GM23248 (cell line): ENCODE results near the gene SBK2. TPM values are rescaled to one million over a fixed set of nuclear protein-coding genes. Genes with fewer than 3 reads are reported as not detected.

Experiments
- DNase-seq: peaks from one replicate; pipeline ENCODE4 v3.0.0-alpha.2; 2015
- H2AFZ ChIP-seq: fragments of 200-600 bp; sonication (generic); 2 replicates; pipeline ENCODE4 v1.6.1; 2016; ENCODE audit warnings: antibody characterized with exemption
- H3F3A ChIP-seq: fragments of 200-600 bp; sonication (generic); 2 replicates; pipeline ENCODE4 v1.6.1; 2016; ENCODE audit warnings: mild to moderate bottlenecking, antibody characterized with exemption, mixed run types; ENCODE audit not compliant: insufficient read depth
- H3K27ac ChIP-seq: fragments of 200-600 bp; sonication (generic); 2 replicates; pipeline ENCODE4 v1.5.1; 2016; ENCODE audit warnings: mild to moderate bottlenecking
- H3K27me3 ChIP-seq: fragments of 200-600 bp; sonication (generic); replicated peaks from 2 replicates; pipeline ENCODE4 v1.6.1; 2016; ENCODE audit warnings: mild to moderate bottlenecking; ENCODE audit not compliant: insufficient read depth
- H3K36me3 ChIP-seq: fragments of 200-600 bp; sonication (generic); 2 replicates; pipeline ENCODE4 v1.6.1; 2016; ENCODE audit warnings: low read depth, mild to moderate bottlenecking
- H3K4me1 ChIP-seq: fragments of 200-600 bp; sonication (generic); 2 replicates; pipeline ENCODE4 v1.6.1; 2016; ENCODE audit warnings: mild to moderate bottlenecking; ENCODE audit not compliant: insufficient read depth
- H3K4me2 ChIP-seq: fragments of 200-600 bp; sonication (generic); one replicate; pipeline ENCODE4 v1.6.1; 2016; ENCODE audit warnings: mild to moderate bottlenecking; ENCODE audit not compliant: unreplicated experiment
- H3K4me3 ChIP-seq: fragments of 200-600 bp; sonication (generic); 2 replicates; pipeline ENCODE4 v1.5.1; 2016; ENCODE audit warnings: mild to moderate bottlenecking
- H3K79me2 ChIP-seq: fragments of 200-600 bp; sonication (generic); 2 replicates; pipeline ENCODE4 v1.6.1; 2016; ENCODE audit warnings: mild to moderate bottlenecking; ENCODE audit not compliant: insufficient read depth
- H3K9ac ChIP-seq: fragments of 200-600 bp; sonication (generic); 2 replicates; pipeline ENCODE4 v1.6.1; 2016; ENCODE audit warnings: mild to moderate bottlenecking
- H3K9me2 ChIP-seq: fragments of 200-600 bp; sonication (generic); 2 replicates; pipeline ENCODE4 v1.6.1; 2016; ENCODE audit warnings: mixed run types, mild to moderate bottlenecking, moderate library complexity; ENCODE audit not compliant: insufficient read depth
- H3K9me3 ChIP-seq: fragments of 200-600 bp; sonication (generic); one replicate; pipeline ENCODE4 v1.6.1; 2017; ENCODE audit warnings: low read depth
- H4K20me1 ChIP-seq: fragments of 200-600 bp; sonication (generic); 2 replicates; pipeline ENCODE4 v1.6.0; 2016; ENCODE audit not compliant: insufficient read depth
- EZH2 ChIP-seq: fragments of 200-600 bp; sonication (generic); IDR thresholded peaks from 2 replicates; pipeline ENCODE4 v1.6.1; 2018; ENCODE audit warnings: antibody characterized with exemption, mild to moderate bottlenecking; ENCODE audit not compliant: insufficient read depth, poor library complexity, severe bottlenecking
- EZH2phosphoT487 ChIP-seq: fragments of 200-600 bp; sonication (generic); IDR thresholded peaks from 2 replicates; pipeline ENCODE4 v1.6.1; 2018; ENCODE audit warnings: antibody characterized with exemption, moderate library complexity, mild to moderate bottlenecking, low read depth; ENCODE audit not compliant: insufficient read depth
- WGBS, 2 experiments: methylation state at CpG; one replicate each; pipeline ENCODE4 v1.1.6; 2015 to 2017; ENCODE audit warnings: low lambda C conversion rate in 2 of 2, low coverage in 1 of 2; ENCODE audit errors: missing lambda C conversion rate in 2 of 2; 5-methylcytosine and 5-hydroxymethylcytosine counted together
- in situ Hi-C: fragments of 300-500 bp; cut with MboI; formaldehyde crosslinking; loops from 2 replicates; pipeline ENCODE4 v1.15.0; 2020
- polyA plus RNA-seq: library from polyadenylated mRNA; unstranded; fragments of >200 nt; fragmentation: Nextera tagmentation; extraction: Ambion mirVana; gene quantifications from 2 replicates; pipeline ENCODE4 v1.2.1, GENCODE V29; 2016
- total RNA-seq: library from RNA; depleted of rRNA; stranded (reverse); fragments of >200 nt; shearing (Covaris generic); gene quantifications from 2 replicates; pipeline ENCODE4 v1.2.3, GENCODE V29; 2014

Gene SBK2
- total and polyA plus RNA-seq, 2 experiments from 2014 or later, result not detected

GRCh38 chr19:55542292-55542855 lies 5.4 kb upstream of the SBK2 start:
- in situ Hi-C loops, result no loop called here
- Histone ChIP-seq H3K9ac (no peak overlapping the region), H3F3A (no peaks in the 10 kb centered on the region), H3K79me2 (no peaks in the 10 kb centered on the region), H3K4me2 (no peak overlapping the region), H3K4me3 (no peak overlapping the region), H4K20me1 (no peaks in the 10 kb centered on the region), H3K36me3 (no peaks in the 10 kb centered on the region), H3K27me3 (no peaks in the 10 kb centered on the region), H3K9me3 (no peaks in the 10 kb centered on the region), H3K9me2 (no peaks in the 10 kb centered on the region), H2AFZ (no peak overlapping the region), H3K27ac (no peak overlapping the region), H3K4me1 (peaks cover 11% of the 10 kb centered on the region)
- WGBS, 2 experiments, result 57 to 66% methylated on average over 2 to 7 of the region's 7 CpGs
- TF ChIP-seq EZH2 (no peak), EZH2phosphoT487 (no peak)
- no peak for DNase-seq

- no peak overlapping the region for H3K4me2 ChIP-seq
- no peak for DNase-seq
- no peaks in the 10 kb centered on the region for H3K9me2 ChIP-seq
- in situ Hi-C loops, result no loop called here
- H3F3A ChIP-seq, result no peaks in the 10 kb centered on the region
- no peak overlapping the region for H3K4me3 ChIP-seq
- H3K9me3 ChIP-seq, result no peaks in the 10 kb centered on the region
- no peaks in the 10 kb centered on the region for H3K27me3 ChIP-seq
- 63 to 65% methylated on average over 15 to 16 of the region's 19 CpGs for WGBS, 2 experiments
- H3K4me1 ChIP-seq, result no peaks in the 10 kb centered on the region
- H3K27ac ChIP-seq, result no peak overlapping the region
- TF ChIP-seq EZH2, result no peak
- no peak for TF ChIP-seq EZH2phosphoT487
- H2AFZ ChIP-seq, result no peak overlapping the region
- no peaks in the 10 kb centered on the region for H4K20me1 ChIP-seq
- no peaks in the 10 kb centered on the region for H3K79me2 ChIP-seq
- H3K9ac ChIP-seq, result no peak overlapping the region
- H3K36me3 ChIP-seq, result no peaks in the 10 kb centered on the region
Observed at GRCh38 chr19:55541091-55541490, 4.2 kb upstream of the SBK2 start.

GRCh38 chr19:55540619-55541018 lies 3.7 kb upstream of the SBK2 start:
- no peak overlapping the region for H3K4me2 ChIP-seq
- H3K4me1 ChIP-seq, result no peaks in the 10 kb centered on the region
- no peaks in the 10 kb centered on the region for H3K36me3 ChIP-seq
- no peak overlapping the region for H3K4me3 ChIP-seq
- DNase-seq, result no peak
- no peaks in the 10 kb centered on the region for H3K79me2 ChIP-seq
- no peaks in the 10 kb centered on the region for H3F3A ChIP-seq
- H3K27me3 ChIP-seq, result no peaks in the 10 kb centered on the region
- H3K9ac ChIP-seq, result no peak overlapping the region
- TF ChIP-seq EZH2 (no peak), EZH2phosphoT487 (no peak)
- no peaks in the 10 kb centered on the region for H4K20me1 ChIP-seq
- H3K9me2 ChIP-seq, result no peaks in the 10 kb centered on the region
- in situ Hi-C loops, result no loop called here
- no peaks in the 10 kb centered on the region for H3K9me3 ChIP-seq
- H2AFZ ChIP-seq, result no peak overlapping the region
- 37 to 47% methylated on average over 10 of the region's 10 CpGs for WGBS, 2 experiments
- no peak overlapping the region for H3K27ac ChIP-seq

- H3K4me3 ChIP-seq, result no peak overlapping the region
- no peaks in the 10 kb centered on the region for H4K20me1 ChIP-seq
- no peaks in the 10 kb centered on the region for H3K36me3 ChIP-seq
- no peaks in the 10 kb centered on the region for H3K9me2 ChIP-seq
- WGBS, 2 experiments, result 69 to 73% methylated on average over 33 of the region's 33 CpGs
- no peaks in the 10 kb centered on the region for H3K9me3 ChIP-seq
- H3K9ac ChIP-seq, result no peak overlapping the region
- DNase-seq, result no peak
- in situ Hi-C loops, result no loop called here
- H3K27me3 ChIP-seq, result no peaks in the 10 kb centered on the region
- TF ChIP-seq EZH2phosphoT487 (no peak), EZH2 (no peak)
- no peaks in the 10 kb centered on the region for H3K4me1 ChIP-seq
- no peaks in the 10 kb centered on the region for H3F3A ChIP-seq
- H3K27ac ChIP-seq, result no peak overlapping the region
- H3K79me2 ChIP-seq, result no peaks in the 10 kb centered on the region
- H3K4me2 ChIP-seq, result no peak overlapping the region
- no peak overlapping the region for H2AFZ ChIP-seq
Observed at GRCh38 chr19:55539090-55539984, 2.4 kb upstream of the SBK2 start.
